Loucy (cell line): ENCODE data around the gene TOLLIP.

ENCODE experiments used
- H2AFZ ChIP-seq: fragments of 200-600 bp; sonication (generic); 2 replicates; pipeline ENCODE4 v1.6.0; 2016; ENCODE audit warnings: antibody characterized with exemption, mild to moderate bottlenecking, low read length, moderate library complexity
- H3F3A ChIP-seq: fragments of 200-600 bp; 2 replicates; pipeline ENCODE4 v1.6.0; 2016; ENCODE audit warnings: antibody characterized with exemption, low read depth, mild to moderate bottlenecking
- H3K27me3 ChIP-seq: fragments of 200-600 bp; sonication (generic); 2 replicates; pipeline ENCODE4 v1.6.1; 2014; ENCODE audit warnings: low read length, mild to moderate bottlenecking; ENCODE audit not compliant: insufficient read depth, poor library complexity, severe bottlenecking
- H3K36me3 ChIP-seq: fragments of 200-600 bp; sonication (generic); 2 replicates; pipeline ENCODE4 v1.6.1; 2016; ENCODE audit warnings: low read length; ENCODE audit not compliant: insufficient read depth
- H3K4me1 ChIP-seq: fragments of 200-600 bp; sonication (generic); 2 replicates; pipeline ENCODE4 v1.5.1; 2014; ENCODE audit warnings: low read length, mild to moderate bottlenecking; ENCODE audit not compliant: insufficient read depth, poor library complexity, severe bottlenecking
- H3K4me2 ChIP-seq: fragments of 200-600 bp; sonication (generic); 2 replicates; pipeline ENCODE4 v1.6.0; 2014; ENCODE audit warnings: antibody characterized with exemption, low read length, low read depth, mild to moderate bottlenecking; ENCODE audit not compliant: poor library complexity, severe bottlenecking
- H3K4me3 ChIP-seq: fragments of 200-600 bp; sonication (generic); 2 replicates; pipeline ENCODE4 v1.5.1; 2014; ENCODE audit warnings: low read length, mild to moderate bottlenecking, mixed read lengths; ENCODE audit not compliant: poor library complexity, severe bottlenecking
- H3K79me2 ChIP-seq: fragments of 200-600 bp; sonication (generic); 2 replicates; pipeline ENCODE4 v1.6.1; 2014; ENCODE audit warnings: low read length; ENCODE audit not compliant: insufficient read depth
- H3K9ac ChIP-seq: fragments of 200-600 bp; sonication (generic); 2 replicates; pipeline ENCODE4 v1.6.0; 2014; ENCODE audit warnings: mild to moderate bottlenecking, low read depth, low read length, moderate library complexity; ENCODE audit not compliant: poor library complexity, severe bottlenecking
- H3K9me2 ChIP-seq: fragments of 200-600 bp; sonication (generic); replicated peaks from 2 replicates; pipeline ENCODE4 v1.6.1; 2016; ENCODE audit warnings: low read depth, low read length, mixed read lengths
- H3K9me3 ChIP-seq: fragments of 200-600 bp; sonication (generic); 2 replicates; pipeline ENCODE4 v1.6.1; 2014; ENCODE audit warnings: mild to moderate bottlenecking, antibody characterized with exemption, low read length, low read depth; ENCODE audit not compliant: insufficient read depth
- H4K20me1 ChIP-seq: fragments of 200-600 bp; sonication (generic); 2 replicates; pipeline ENCODE4 v1.6.0; 2014; ENCODE audit warnings: antibody characterized with exemption, low read length, mild to moderate bottlenecking; ENCODE audit not compliant: insufficient read depth, poor library complexity, severe bottlenecking
- CTCF ChIP-seq: fragments of 200-600 bp; sonication (generic); conservative IDR thresholded peaks from 2 replicates; pipeline ENCODE4 v1.5.1; 2014; ENCODE audit warnings: mild to moderate bottlenecking, antibody characterized with exemption, low read length
- EZH2phosphoT487 ChIP-seq: fragments of 200-600 bp; IDR thresholded peaks from 2 replicates; pipeline ENCODE4 v1.6.1; 2018; ENCODE audit warnings: antibody characterized with exemption, mild to moderate bottlenecking, moderate library complexity, borderline replicate concordance

Gene TOLLIP

GRCh38 chr11:1276866-1277615 lies 32.4 kb downstream of the TOLLIP start:
- Histone ChIP-seq H3K9me2 (no peaks in the 10 kb centered on the region), H2AFZ (no peak overlapping the region), H3K79me2 (no peaks in the 10 kb centered on the region), H3K4me3 (no peak overlapping the region), H3K9ac (no peak overlapping the region), H3K27me3 (no peaks in the 10 kb centered on the region), H3F3A (no peaks in the 10 kb centered on the region), H3K4me1 (no peaks in the 10 kb centered on the region), H3K36me3 (peaks cover 38% of the 10 kb centered on the region; the same call in 1 of the 2 replicates), H3K4me2 (no peak overlapping the region), H4K20me1 (no peaks in the 10 kb centered on the region), H3K9me3 (no peaks in the 10 kb centered on the region)
- no peak for TF ChIP-seq CTCF
- no peak for TF ChIP-seq EZH2phosphoT487

- TF ChIP-seq EZH2phosphoT487 (no peak), CTCF (no peak)
- Histone ChIP-seq H3K4me1 (no peaks in the 10 kb centered on the region), H2AFZ (no peak overlapping the region), H3K36me3 (peaks cover 29% of the 10 kb centered on the region; the same call in 1 of the 2 replicates), H3K9me3 (no peaks in the 10 kb centered on the region), H3K4me2 (no peak overlapping the region), H3F3A (no peaks in the 10 kb centered on the region), H3K27me3 (no peaks in the 10 kb centered on the region), H3K9ac (no peak overlapping the region), H4K20me1 (no peaks in the 10 kb centered on the region), H3K4me3 (no peak overlapping the region), H3K79me2 (no peaks in the 10 kb centered on the region), H3K9me2 (no peaks in the 10 kb centered on the region)
Measured at GRCh38 chr11:1276041-1276790, 33.2 kb downstream of the TOLLIP start.

- no peak overlapping the region for H3K4me2 ChIP-seq
- H3F3A ChIP-seq: no peaks in the 10 kb centered on the region
- no peak overlapping the region for H3K4me3 ChIP-seq
- H3K79me2 ChIP-seq: no peaks in the 10 kb centered on the region
- TF ChIP-seq CTCF (no peak), EZH2phosphoT487 (no peak)
- H3K9me2 ChIP-seq: no peaks in the 10 kb centered on the region
- H2AFZ ChIP-seq: no peak overlapping the region
- H3K36me3 ChIP-seq: peaks cover 26% of the 10 kb centered on the region; the same call in 1 of the 2 replicates
- H3K9me3 ChIP-seq: no peaks in the 10 kb centered on the region
- no peaks in the 10 kb centered on the region for H4K20me1 ChIP-seq
- H3K9ac ChIP-seq: no peak overlapping the region
- no peaks in the 10 kb centered on the region for H3K4me1 ChIP-seq
- H3K27me3 ChIP-seq: no peaks in the 10 kb centered on the region
Measured at GRCh38 chr11:1275021-1275420, 34.4 kb downstream of the TOLLIP start.
